Trophoblast cell (in vitro differentiated cells and primary cell): ENCODE data around the gene FHIT.

ENCODE experiments used
- DNase-seq, 2 donors: peaks; one replicate each; pipeline ENCODE4 v3.0.0-alpha.2; 2016
- H2AFZ ChIP-seq: 2 replicates; pipeline ENCODE4 v1.6.1; 2013; ENCODE audit warnings: low read length, moderate library complexity, mild to moderate bottlenecking; ENCODE audit not compliant: insufficient read depth, poor library complexity
- H2AK5ac ChIP-seq: 2 replicates; pipeline ENCODE4 v1.6.1; 2013; ENCODE audit warnings: mild to moderate bottlenecking, low read length
- H2BK120ac ChIP-seq: 2 replicates; pipeline ENCODE4 v1.6.1; 2013; ENCODE audit warnings: low read length, mild to moderate bottlenecking, moderate library complexity; ENCODE audit not compliant: insufficient read depth, poor library complexity
- H2BK12ac ChIP-seq: 2 replicates; pipeline ENCODE4 v1.6.1; 2013; ENCODE audit warnings: mild to moderate bottlenecking, low read length, moderate library complexity
- H2BK5ac ChIP-seq: 2 replicates; pipeline ENCODE4 v1.6.1; 2013; ENCODE audit warnings: low read length, low read depth, moderate library complexity, mild to moderate bottlenecking; ENCODE audit not compliant: poor library complexity
- H3K14ac ChIP-seq: 2 replicates; pipeline ENCODE4 v1.6.1; 2013; ENCODE audit warnings: mild to moderate bottlenecking, low read length
- H3K18ac ChIP-seq: 2 replicates; pipeline ENCODE4 v1.6.1; 2013; ENCODE audit warnings: mild to moderate bottlenecking, low read length
- H3K23ac ChIP-seq: 2 replicates; pipeline ENCODE4 v1.6.1; 2013; ENCODE audit warnings: low read length
- H3K27ac ChIP-seq: 2 replicates; pipeline ENCODE4 v1.5.1; 2013; ENCODE audit warnings: low read depth, mild to moderate bottlenecking, inconsistent platforms, low read length, moderate library complexity
- H3K27me3 ChIP-seq: 2 replicates; pipeline ENCODE4 v1.6.1; 2013; ENCODE audit warnings: inconsistent platforms, mild to moderate bottlenecking, low read length, moderate library complexity; ENCODE audit not compliant: insufficient read depth
- H3K36me3 ChIP-seq, 2 experiments: 1 replicate in 1 of 2; 2 replicates in 1 of 2; pipeline ENCODE4 v1.6.1; 2013; ENCODE audit warnings: low read length in 2 of 2, mild to moderate bottlenecking in 2 of 2, moderate library complexity in 1 of 2; ENCODE audit not compliant: insufficient read depth in 2 of 2, control insufficient read depth in 1 of 2
- H3K4ac ChIP-seq: 2 replicates; pipeline ENCODE4 v1.6.1; 2013; ENCODE audit warnings: low read depth, mild to moderate bottlenecking, low read length, moderate library complexity
- H3K4me1 ChIP-seq, 2 experiments: 1 replicate in 1 of 2; 2 replicates in 1 of 2; pipeline ENCODE4 v1.6.1; 2013; ENCODE audit warnings: low read length in 2 of 2, mild to moderate bottlenecking in 2 of 2, moderate library complexity in 1 of 2; ENCODE audit not compliant: insufficient read depth in 2 of 2, control insufficient read depth in 1 of 2
- H3K4me2 ChIP-seq: 2 replicates; pipeline ENCODE4 v1.6.1; 2013; ENCODE audit warnings: inconsistent platforms, mild to moderate bottlenecking, low read length, moderate library complexity
- H3K4me3 ChIP-seq: 2 replicates; pipeline ENCODE4 v1.5.1; 2013; ENCODE audit warnings: mild to moderate bottlenecking, low read depth, low read length, inconsistent platforms
- H3K79me1 ChIP-seq: one replicate; pipeline ENCODE4 v1.6.1; 2013; ENCODE audit warnings: low read length
- H3K79me2 ChIP-seq: 2 replicates; pipeline ENCODE4 v1.6.1; 2013; ENCODE audit warnings: low read length, mild to moderate bottlenecking; ENCODE audit not compliant: control insufficient read depth, insufficient read depth, poor library complexity
- H3K9ac ChIP-seq: 2 replicates; pipeline ENCODE4 v1.6.1; 2013; ENCODE audit warnings: mild to moderate bottlenecking, low read length
- H3K9me3 ChIP-seq: 2 replicates; pipeline ENCODE4 v1.6.1; 2013; ENCODE audit warnings: low read depth, mild to moderate bottlenecking, control low read depth, inconsistent platforms, low read length; ENCODE audit not compliant: insufficient read depth
- H4K12ac ChIP-seq: 2 replicates; pipeline ENCODE4 v1.6.1; 2013; ENCODE audit warnings: low read depth, mild to moderate bottlenecking, low read length, moderate library complexity
- H4K8ac ChIP-seq: 2 replicates; pipeline ENCODE4 v1.6.1; 2013; ENCODE audit warnings: low read depth, mild to moderate bottlenecking, low read length, moderate library complexity
- H4K91ac ChIP-seq: one replicate; pipeline ENCODE4 v1.6.1; 2013; ENCODE audit warnings: low read depth, mild to moderate bottlenecking, low read length, moderate library complexity
- WGBS: extraction: QIAGEN DNeasy Blood & Tissue Kit; methylation state at CpG from one replicate; pipeline ENCODE4 v1.1.7; 2013; ENCODE audit warnings: missing lambda C conversion rate; ENCODE audit not compliant: insufficient read length, insufficient coverage; ENCODE audit errors: extremely low coverage; 5-methylcytosine and 5-hydroxymethylcytosine counted together

The FHIT gene

GRCh38 chr3:59779260-59779659 lies 1472.0 kb downstream of the FHIT start:
- H3K23ac ChIP-seq = no peak overlapping the region
- no peak overlapping the region for H4K91ac ChIP-seq
- no peak overlapping the region for H2AFZ ChIP-seq
- no peaks in the 10 kb centered on the region for H3K27me3 ChIP-seq
- H2BK120ac ChIP-seq = no peak overlapping the region
- no peak overlapping the region for H2BK12ac ChIP-seq
- H3K14ac ChIP-seq = no peak overlapping the region
- H3K9me3 ChIP-seq = no peaks in the 10 kb centered on the region
- H3K27ac ChIP-seq = no peak overlapping the region
- H3K36me3 ChIP-seq = no peaks in the 10 kb centered on the region
- DNase-seq = no peak
- H4K8ac ChIP-seq = no peak overlapping the region
- H3K4me2 ChIP-seq = no peak overlapping the region
- H3K9ac ChIP-seq = no peak overlapping the region
- no peak overlapping the region for H2BK5ac ChIP-seq
- no peak overlapping the region for H3K18ac ChIP-seq
- peaks cover 4 to 6% of the 10 kb centered on the region in 2 experiments for H3K4me1 ChIP-seq
- WGBS = no CpG with 5 or more reads among the region's 3 CpGs
- no peak overlapping the region for H3K4ac ChIP-seq
- H3K4me3 ChIP-seq = no peak overlapping the region
- no peaks in the 10 kb centered on the region for H3K79me1 ChIP-seq
- H4K12ac ChIP-seq = no peak overlapping the region
- H3K79me2 ChIP-seq = no peaks in the 10 kb centered on the region
- no peak overlapping the region for H2AK5ac ChIP-seq

GRCh38 chr3:59777667-59778077 lies 1473.6 kb downstream of the FHIT start:
- no peaks in the 10 kb centered on the region for H3K36me3 ChIP-seq
- H2BK120ac ChIP-seq = no peak overlapping the region
- H3K4me1 ChIP-seq = peaks cover 4 to 6% of the 10 kb centered on the region in 2 experiments
- no peaks in the 10 kb centered on the region for H3K79me1 ChIP-seq
- no peak overlapping the region for H3K23ac ChIP-seq
- H3K14ac ChIP-seq = no peak overlapping the region
- no peaks in the 10 kb centered on the region for H3K27me3 ChIP-seq
- no peaks in the 10 kb centered on the region for H3K9me3 ChIP-seq
- H2AK5ac ChIP-seq = no peak overlapping the region
- H4K12ac ChIP-seq = no peak overlapping the region
- H3K79me2 ChIP-seq = no peaks in the 10 kb centered on the region
- H3K4ac ChIP-seq = no peak overlapping the region
- H3K18ac ChIP-seq = no peak overlapping the region
- DNase-seq = no peak
- H2AFZ ChIP-seq = no peak overlapping the region
- H4K8ac ChIP-seq = no peak overlapping the region
- no CpG with 5 or more reads among the region's 3 CpGs for WGBS
- H2BK12ac ChIP-seq = no peak overlapping the region
- H3K4me3 ChIP-seq = no peak overlapping the region
- H3K27ac ChIP-seq = no peak overlapping the region
- H3K9ac ChIP-seq = no peak overlapping the region
- no peak overlapping the region for H2BK5ac ChIP-seq
- no peak overlapping the region for H4K91ac ChIP-seq
- H3K4me2 ChIP-seq = no peak overlapping the region

GRCh38 chr3:59777066-59777465 lies 1474.2 kb downstream of the FHIT start:
- Histone ChIP-seq H2AFZ (no peak overlapping the region), H3K9ac (no peak overlapping the region), H3K4me3 (no peak overlapping the region), H3K4me2 (no peak overlapping the region), H3K79me2 (no peaks in the 10 kb centered on the region), H3K18ac (no peak overlapping the region), H2BK120ac (no peak overlapping the region), H3K9me3 (peaks cover 1% of the 10 kb centered on the region), H3K4me1 (peaks cover 4 to 6% of the 10 kb centered on the region in 2 experiments), H4K8ac (no peak overlapping the region), H3K36me3 (no peaks in the 10 kb centered on the region), H3K27ac (no peak overlapping the region), H2AK5ac (no peak overlapping the region), H3K79me1 (no peaks in the 10 kb centered on the region), H4K12ac (no peak overlapping the region), H3K14ac (no peak overlapping the region), H3K23ac (no peak overlapping the region), H4K91ac (no peak overlapping the region), H2BK12ac (no peak overlapping the region), H3K4ac (no peak overlapping the region), H3K27me3 (no peaks in the 10 kb centered on the region), H2BK5ac (no peak overlapping the region)
- no peak for DNase-seq
- no CpG with 5 or more reads among the region's 7 CpGs for WGBS

- no peaks in the 10 kb centered on the region for H3K79me2 ChIP-seq
- no peaks in the 10 kb centered on the region for H3K79me1 ChIP-seq
- peaks cover 1% of the 10 kb centered on the region for H3K9me3 ChIP-seq
- no peak overlapping the region for H4K91ac ChIP-seq
- H2AK5ac ChIP-seq = no peak overlapping the region
- no peak overlapping the region for H2BK12ac ChIP-seq
- DNase-seq = no peak
- H3K27ac ChIP-seq = no peak overlapping the region
- H3K4me3 ChIP-seq = no peak overlapping the region
- no peak overlapping the region for H3K23ac ChIP-seq
- H2BK5ac ChIP-seq = no peak overlapping the region
- peaks cover 4 to 9% of the 10 kb centered on the region in 2 experiments for H3K4me1 ChIP-seq
- H3K36me3 ChIP-seq = no peaks in the 10 kb centered on the region
- no peak overlapping the region for H2AFZ ChIP-seq
- H2BK120ac ChIP-seq = no peak overlapping the region
- no peak overlapping the region for H4K8ac ChIP-seq
- no peak overlapping the region for H4K12ac ChIP-seq
- no peak overlapping the region for H3K4ac ChIP-seq
- no peak overlapping the region for H3K14ac ChIP-seq
- no peak overlapping the region for H3K18ac ChIP-seq
- no peak overlapping the region for H3K4me2 ChIP-seq
- WGBS = no CpG with 5 or more reads among the region's 7 CpGs
- H3K27me3 ChIP-seq = no peaks in the 10 kb centered on the region
- no peak overlapping the region for H3K9ac ChIP-seq
These were observed 1475.4 kb downstream of the FHIT start for GRCh38 chr3:59775761-59776325.
